BE2C (cell line): Measurements from ENCODE around the gene CNKSR3.

Experiments used
- DNase-seq: peaks from one replicate; pipeline ENCODE4 v3.0.0-alpha.2; 2020
- H3K27me3 ChIP-seq: fragments of 250-450 bp; sonication (Bioruptor Pico); 2 replicates; pipeline ENCODE4 v1.5.1; 2020; ENCODE audit warnings: mild to moderate bottlenecking
- H3K36me3 ChIP-seq: fragments of 250-450 bp; sonication (Bioruptor Pico); 2 replicates; pipeline ENCODE4 v1.5.1; 2020; ENCODE audit warnings: mild to moderate bottlenecking
- H3K4me1 ChIP-seq: fragments of 250-450 bp; sonication (Bioruptor Pico); 2 replicates; pipeline ENCODE4 v1.5.1; 2020
- H3K4me3 ChIP-seq: 2 replicates; pipeline ENCODE4 v1.5.1; 2011; ENCODE audit warnings: low read depth, low read length
- H3K9me3 ChIP-seq: fragments of 250-450 bp; sonication (Bioruptor Pico); 2 replicates; pipeline ENCODE4 v1.5.1; 2020
- CTCF ChIP-seq: IDR thresholded peaks from 2 replicates; pipeline ENCODE4 v1.5.1; 2012; ENCODE audit warnings: mild to moderate bottlenecking, low read depth, low read length

CNKSR3 gene

GRCh38 chr6:154504102-154504501, 6.4 kb downstream of the CNKSR3 start:
- Histone ChIP-seq H3K36me3 (peaks cover 32% of the 10 kb centered on the region), H3K27me3 (no peaks in the 10 kb centered on the region), H3K9me3 (no peaks in the 10 kb centered on the region), H3K4me1 (peaks cover 5% of the 10 kb centered on the region; the same call in 1 of the 2 replicates), H3K4me3 (no peak overlapping the region)
- no peak for DNase-seq
- TF ChIP-seq CTCF, result no peak

- Histone ChIP-seq H3K36me3 (peaks cover 32% of the 10 kb centered on the region), H3K4me3 (no peak overlapping the region), H3K27me3 (no peaks in the 10 kb centered on the region), H3K9me3 (no peaks in the 10 kb centered on the region), H3K4me1 (peaks cover 5% of the 10 kb centered on the region; the same call in 1 of the 2 replicates)
- TF ChIP-seq CTCF, result no peak
- no peak for DNase-seq
These were observed 6.8 kb downstream of the CNKSR3 start for GRCh38 chr6:154503658-154504057.

GRCh38 chr6:154502553-154502952, 7.9 kb downstream of the CNKSR3 start:
- H3K36me3 ChIP-seq, result peaks cover 28% of the 10 kb centered on the region
- DNase-seq, result no peak
- no peaks in the 10 kb centered on the region for H3K9me3 ChIP-seq
- H3K4me3 ChIP-seq, result no peak overlapping the region
- no peaks in the 10 kb centered on the region for H3K27me3 ChIP-seq
- TF ChIP-seq CTCF, result no peak
- peaks cover 1% of the 10 kb centered on the region; the same call in 1 of the 2 replicates for H3K4me1 ChIP-seq

GRCh38 chr6:154501578-154501868, 9.0 kb downstream of the CNKSR3 start:
- Histone ChIP-seq H3K27me3 (no peaks in the 10 kb centered on the region), H3K9me3 (no peaks in the 10 kb centered on the region), H3K4me1 (no peaks in the 10 kb centered on the region), H3K36me3 (peaks cover 18% of the 10 kb centered on the region), H3K4me3 (no peak overlapping the region)
- DNase-seq, result no peak
- TF ChIP-seq CTCF, result no peak

GRCh38 chr6:154500769-154501577, 9.5 kb downstream of the CNKSR3 start:
- no peaks in the 10 kb centered on the region for H3K9me3 ChIP-seq
- H3K27me3 ChIP-seq, result no peaks in the 10 kb centered on the region
- peak; percentile 65 for TF ChIP-seq CTCF
- no peak for DNase-seq
- H3K4me1 ChIP-seq, result no peaks in the 10 kb centered on the region
- peaks cover 15% of the 10 kb centered on the region for H3K36me3 ChIP-seq
- H3K4me3 ChIP-seq, result no peak overlapping the region

GRCh38 chr6:154499855-154500589, 10.5 kb downstream of the CNKSR3 start:
- DNase-seq, result no peak

More at GRCh38 chr6:154499855-154500589, 10.5 kb downstream of the CNKSR3 start:
- no peak for TF ChIP-seq CTCF
- no peaks in the 10 kb centered on the region for H3K9me3 ChIP-seq
- no peak overlapping the region for H3K4me3 ChIP-seq
- peaks cover 11% of the 10 kb centered on the region for H3K36me3 ChIP-seq
- no peaks in the 10 kb centered on the region for H3K4me1 ChIP-seq
- no peaks in the 10 kb centered on the region for H3K27me3 ChIP-seq
